H9 (cell line): ENCODE data around the gene JARID2. TPM values are rescaled to one million over a fixed set of nuclear protein-coding genes. Genes with fewer than 3 reads are reported as not detected.

Experiments
- DNase-seq: peaks from one replicate; pipeline ENCODE4 v3.0.0-alpha.2; 2017
- H2AFZ ChIP-seq: one replicate; pipeline ENCODE4 v1.6.1; 2013; ENCODE audit warnings: mild to moderate bottlenecking, low read length, control low read depth, moderate library complexity
- H2AK5ac ChIP-seq: 2 replicates; pipeline ENCODE4 v1.6.1; 2013; ENCODE audit warnings: low read length, control low read depth, mixed read lengths; ENCODE audit not compliant: insufficient read length
- H2BK120ac ChIP-seq: one replicate; pipeline ENCODE4 v1.6.1; 2013; ENCODE audit warnings: low read depth, mild to moderate bottlenecking, low read length, control low read depth, inconsistent platforms; ENCODE audit not compliant: poor library complexity, severe bottlenecking
- H2BK12ac ChIP-seq: 2 replicates; pipeline ENCODE4 v1.6.1; 2013; ENCODE audit warnings: low read length, control low read depth, mixed read lengths, low read depth; ENCODE audit not compliant: insufficient read length
- H2BK15ac ChIP-seq: 2 replicates; pipeline ENCODE4 v1.6.1; 2013; ENCODE audit warnings: low read depth, low read length, control low read depth
- H2BK20ac ChIP-seq: one replicate; pipeline ENCODE4 v1.6.1; 2013; ENCODE audit warnings: low read depth, mild to moderate bottlenecking, low read length, control low read depth, inconsistent platforms; ENCODE audit not compliant: poor library complexity, severe bottlenecking
- H2BK5ac ChIP-seq: 2 replicates; pipeline ENCODE4 v1.6.1; 2013; ENCODE audit warnings: low read length, control low read depth, mixed read lengths; ENCODE audit not compliant: insufficient read length
- H3K14ac ChIP-seq: 2 replicates; pipeline ENCODE4 v1.6.1; 2013; ENCODE audit warnings: low read length, control low read depth; ENCODE audit not compliant: insufficient read depth
- H3K18ac ChIP-seq: 2 replicates; pipeline ENCODE4 v1.6.1; 2013; ENCODE audit warnings: low read depth, mild to moderate bottlenecking, mixed read lengths, low read length, control low read depth; ENCODE audit not compliant: insufficient read length
- H3K23ac ChIP-seq: 2 replicates; pipeline ENCODE4 v1.6.1; 2013; ENCODE audit warnings: low read length, control low read depth, mixed read lengths, low read depth; ENCODE audit not compliant: insufficient read length
- H3K23me2 ChIP-seq: 2 replicates; pipeline ENCODE4 v1.6.1; 2013; ENCODE audit warnings: low read depth, mild to moderate bottlenecking, mixed read lengths, low read length, control low read depth; ENCODE audit not compliant: insufficient read length, poor library complexity, severe bottlenecking
- H3K27ac ChIP-seq: 2 replicates; pipeline ENCODE4 v1.5.1; 2013; ENCODE audit warnings: low read length, control low read depth, mixed read lengths, low read depth; ENCODE audit not compliant: insufficient read length
- H3K27me3 ChIP-seq: 2 replicates; pipeline ENCODE4 v1.6.1; 2013; ENCODE audit warnings: low read length, control low read depth, inconsistent platforms; ENCODE audit not compliant: insufficient read depth
- H3K4ac ChIP-seq: 2 replicates; pipeline ENCODE4 v1.6.1; 2013; ENCODE audit warnings: low read depth, mild to moderate bottlenecking, control low read depth, inconsistent platforms, low read length, moderate library complexity
- H3K4me1 ChIP-seq: 2 replicates; pipeline ENCODE4 v1.6.1; 2013; ENCODE audit warnings: low read length, control low read depth, inconsistent platforms; ENCODE audit not compliant: insufficient read depth
- H3K4me2 ChIP-seq: 2 replicates; pipeline ENCODE4 v1.6.1; 2013; ENCODE audit warnings: low read length, control low read depth, mixed read lengths; ENCODE audit not compliant: insufficient read length, insufficient read depth
- H3K56ac ChIP-seq: 2 replicates; pipeline ENCODE4 v1.6.1; 2013; ENCODE audit warnings: low read depth, mild to moderate bottlenecking, mixed read lengths, low read length, control low read depth; ENCODE audit not compliant: insufficient read length
- H3K79me1 ChIP-seq: 2 replicates; pipeline ENCODE4 v1.6.1; 2013; ENCODE audit warnings: low read depth, mild to moderate bottlenecking, moderate library complexity, low read length, control low read depth, inconsistent platforms; ENCODE audit not compliant: insufficient read depth, poor library complexity, severe bottlenecking
- H3K79me2 ChIP-seq: 2 replicates; pipeline ENCODE4 v1.6.1; 2013; ENCODE audit warnings: low read length, control low read depth, inconsistent platforms; ENCODE audit not compliant: insufficient read depth
- H3K9ac ChIP-seq: 2 replicates; pipeline ENCODE4 v1.6.1; 2013; ENCODE audit warnings: low read length, control low read depth, mixed read lengths; ENCODE audit not compliant: insufficient read length; ENCODE audit errors: extremely low read depth
- H3K9me3 ChIP-seq: one replicate; pipeline ENCODE4 v1.6.1; 2013; ENCODE audit warnings: low read depth, low read length, inconsistent platforms; ENCODE audit not compliant: control insufficient read depth
- H3T11ph ChIP-seq: one replicate; pipeline ENCODE4 v1.6.1; 2013; ENCODE audit warnings: mild to moderate bottlenecking, low read length, control low read depth, inconsistent platforms
- H4K20me1 ChIP-seq: one replicate; pipeline ENCODE4 v1.6.1; 2013; ENCODE audit not compliant: control insufficient read depth, insufficient read length, insufficient read depth
- H4K5ac ChIP-seq: 2 replicates; pipeline ENCODE4 v1.6.1; 2013; ENCODE audit warnings: low read depth, mild to moderate bottlenecking, mixed read lengths, low read length, control low read depth; ENCODE audit not compliant: insufficient read length
- H4K8ac ChIP-seq: replicated peaks from 2 replicates; pipeline ENCODE4 v1.6.1; 2013; ENCODE audit warnings: low read length, control low read depth, mixed read lengths, low read depth; ENCODE audit not compliant: insufficient read length
- H4K91ac ChIP-seq: 2 replicates; pipeline ENCODE4 v1.6.1; 2013; ENCODE audit warnings: low read depth, mild to moderate bottlenecking, moderate library complexity, mixed read lengths, low read length, control low read depth; ENCODE audit not compliant: insufficient read length
- H3K27ac Mint-ChIP-seq, 3 experiments: 2 replicates in 2 of 3; 3 replicates in 1 of 3; pipeline ENCODE4 v1.8.0; 2020 to 2021; ENCODE audit warnings: mixed read lengths in 3 of 3, mild to moderate bottlenecking in 1 of 3, moderate library complexity in 1 of 3
- H3K27me3 Mint-ChIP-seq: 2 replicates; pipeline ENCODE4 v1.8.0; 2021; ENCODE audit warnings: low read depth, mild to moderate bottlenecking, moderate library complexity, mixed read lengths
- H3K36me3 Mint-ChIP-seq, 3 experiments: 2 replicates in 2 of 3; 3 replicates in 1 of 3; pipeline ENCODE4 v1.8.0; 2020 to 2021; ENCODE audit warnings: low read depth in 3 of 3, mixed read lengths in 3 of 3; ENCODE audit not compliant: insufficient read depth in 1 of 3
- H3K4me1 Mint-ChIP-seq, 2 experiments: 2 replicates each; pipeline ENCODE4 v1.8.0; 2020; ENCODE audit warnings: mixed read lengths in 2 of 2
- H3K4me3 Mint-ChIP-seq, 2 experiments: 2 replicates in 1 of 2; 3 replicates in 1 of 2; pipeline ENCODE4 v1.8.0; 2020 to 2021; ENCODE audit warnings: mild to moderate bottlenecking in 2 of 2, mixed read lengths in 2 of 2, moderate library complexity in 1 of 2
- H3K9me3 Mint-ChIP-seq, 2 experiments: 2 replicates in 1 of 2; 3 replicates in 1 of 2; pipeline ENCODE4 v1.8.0; 2020; ENCODE audit warnings: mild to moderate bottlenecking in 2 of 2, mixed read lengths in 2 of 2, moderate library complexity in 1 of 2
- WGBS: extraction: QIAGEN DNeasy Blood & Tissue Kit; methylation state at CpG from one replicate; pipeline ENCODE4 v1.1.7; 2013; ENCODE audit warnings: missing lambda C conversion rate, low lambda C conversion rate, mixed read lengths; ENCODE audit not compliant: insufficient read length; ENCODE audit errors: extremely low coverage; 5-methylcytosine and 5-hydroxymethylcytosine counted together
- total RNA-seq: library from RNA; stranded (reverse); gene quantifications from 2 replicates; pipeline ENCODE4 v1.2.1, GENCODE V29; 2021
- TF ChIP-seq, protein P1 (sequence below): fragments of 200-600 bp; sonication (generic); conservative IDR thresholded peaks from 3 replicates; pipeline ENCODE4 v1.8.0; 2021; ENCODE audit warnings: antibody characterized with exemption, mild to moderate bottlenecking

JARID2 gene
- total RNA-seq, 1 experiment from 2014 or later: 174 TPM

DNA sequence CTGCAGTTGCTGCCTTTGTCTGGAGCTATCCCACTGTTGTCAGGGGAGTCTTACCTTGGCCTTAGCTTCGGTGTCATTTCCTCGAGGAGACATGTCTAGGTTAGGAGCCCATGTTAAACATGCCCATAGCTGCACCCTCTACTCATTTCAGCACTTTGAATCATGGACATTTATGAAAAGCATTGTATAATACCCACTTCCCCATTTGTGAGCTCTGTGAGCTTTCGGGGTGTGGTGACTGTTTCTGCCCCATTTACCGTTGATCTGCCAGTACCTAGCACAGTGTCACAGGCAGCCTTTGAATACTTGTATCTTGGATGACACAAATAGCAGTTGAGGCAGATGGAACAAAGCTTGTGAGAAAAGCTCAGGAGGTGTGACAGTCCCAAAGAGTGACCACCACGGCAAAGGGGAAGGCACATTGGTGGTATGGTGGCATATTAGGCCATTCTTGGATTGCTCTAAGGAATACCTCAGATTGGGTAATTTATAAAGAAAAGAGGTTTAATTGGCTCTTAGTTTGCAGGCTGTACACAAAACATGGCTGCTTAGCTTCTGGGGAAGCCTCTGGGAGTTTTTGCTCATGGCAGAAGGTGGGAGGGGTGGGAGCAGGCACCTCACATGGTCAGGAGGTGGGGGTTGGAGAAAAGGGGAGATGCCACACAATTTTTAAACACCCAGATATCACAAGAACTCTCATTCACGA is 42.0 kb downstream of the JARID2 start:
- Histone ChIP-seq H3K79me2 (peaks cover 90% of the 10 kb centered on the region), H3K4me1 (peaks cover 2% of the 10 kb centered on the region; the same call in 1 of the 2 replicates), H4K91ac (no peak overlapping the region), H2AK5ac (no peak overlapping the region), H2BK15ac (no peak overlapping the region), H2BK120ac (no peak overlapping the region), H4K5ac (no peak overlapping the region), H2BK5ac (no peak overlapping the region), H3K27me3 (no peaks in the 10 kb centered on the region), H2BK12ac (no peak overlapping the region), H3K23ac (no peak overlapping the region), H3K23me2 (no peaks in the 10 kb centered on the region), H3K27ac (no peak overlapping the region), H4K20me1 (peaks cover 2% of the 10 kb centered on the region), H3K9ac (no peak overlapping the region), H2AFZ (no peak overlapping the region), H3K4ac (no peak overlapping the region), H3T11ph (no peak overlapping the region), H3K14ac (no peak overlapping the region), H3K9me3 (no peaks in the 10 kb centered on the region), H3K56ac (no peak overlapping the region), H2BK20ac (no peak overlapping the region), H4K8ac (no peak overlapping the region), H3K4me2 (no peak overlapping the region), H3K18ac (no peak overlapping the region), H3K79me1 (no peaks in the 10 kb centered on the region)
- Mint-ChIP-seq H3K9me3 (no peaks in the 10 kb centered on the region), H3K4me1 (peaks cover 57 to 60% of the 10 kb centered on the region in 2 experiments), H3K27me3 (no peaks in the 10 kb centered on the region), H3K27ac (peak overlapping the region in 2 of 3 experiments; percentile 69 to 85; a peak in 4 of 7 replicates), H3K36me3 (peaks cover 22 to 31% (median 24%) of the 10 kb centered on the region in 3 experiments), H3K4me3 (no peak overlapping the region)
- DNase-seq: no peak
- WGBS: no CpG with 5 or more reads among the region's 6 CpGs
- TF ChIP-seq, protein P1, sequence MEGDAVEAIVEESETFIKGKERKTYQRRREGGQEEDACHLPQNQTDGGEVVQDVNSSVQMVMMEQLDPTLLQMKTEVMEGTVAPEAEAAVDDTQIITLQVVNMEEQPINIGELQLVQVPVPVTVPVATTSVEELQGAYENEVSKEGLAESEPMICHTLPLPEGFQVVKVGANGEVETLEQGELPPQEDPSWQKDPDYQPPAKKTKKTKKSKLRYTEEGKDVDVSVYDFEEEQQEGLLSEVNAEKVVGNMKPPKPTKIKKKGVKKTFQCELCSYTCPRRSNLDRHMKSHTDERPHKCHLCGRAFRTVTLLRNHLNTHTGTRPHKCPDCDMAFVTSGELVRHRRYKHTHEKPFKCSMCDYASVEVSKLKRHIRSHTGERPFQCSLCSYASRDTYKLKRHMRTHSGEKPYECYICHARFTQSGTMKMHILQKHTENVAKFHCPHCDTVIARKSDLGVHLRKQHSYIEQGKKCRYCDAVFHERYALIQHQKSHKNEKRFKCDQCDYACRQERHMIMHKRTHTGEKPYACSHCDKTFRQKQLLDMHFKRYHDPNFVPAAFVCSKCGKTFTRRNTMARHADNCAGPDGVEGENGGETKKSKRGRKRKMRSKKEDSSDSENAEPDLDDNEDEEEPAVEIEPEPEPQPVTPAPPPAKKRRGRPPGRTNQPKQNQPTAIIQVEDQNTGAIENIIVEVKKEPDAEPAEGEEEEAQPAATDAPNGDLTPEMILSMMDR: no peak
